GM12864 (cell line): ENCODE measurements around the gene ARID1B.

ENCODE experiments used
- DNase-seq: peaks from one replicate; pipeline ENCODE4 v3.0.0-alpha.2; 2011; ENCODE audit warnings: low read depth
- H3K4me3 ChIP-seq: 2 replicates; pipeline ENCODE4 v1.5.1; 2011; ENCODE audit warnings: mild to moderate bottlenecking, low read depth, low read length, control low read depth
- TF ChIP-seq, protein P1 (sequence below): IDR thresholded peaks from 2 replicates; pipeline ENCODE4 v1.5.1; 2011; ENCODE audit warnings: low read depth, mild to moderate bottlenecking, moderate library complexity, low read length, control low read depth, inconsistent platforms; ENCODE audit errors: missing control alignments

ARID1B gene

GRCh38 chr6:157128235-157128775 is 351.1 kb downstream of the ARID1B start:
- DNase-seq, result no peak
- H3K4me3 ChIP-seq, result no peak overlapping the region
- TF ChIP-seq, protein P1, sequence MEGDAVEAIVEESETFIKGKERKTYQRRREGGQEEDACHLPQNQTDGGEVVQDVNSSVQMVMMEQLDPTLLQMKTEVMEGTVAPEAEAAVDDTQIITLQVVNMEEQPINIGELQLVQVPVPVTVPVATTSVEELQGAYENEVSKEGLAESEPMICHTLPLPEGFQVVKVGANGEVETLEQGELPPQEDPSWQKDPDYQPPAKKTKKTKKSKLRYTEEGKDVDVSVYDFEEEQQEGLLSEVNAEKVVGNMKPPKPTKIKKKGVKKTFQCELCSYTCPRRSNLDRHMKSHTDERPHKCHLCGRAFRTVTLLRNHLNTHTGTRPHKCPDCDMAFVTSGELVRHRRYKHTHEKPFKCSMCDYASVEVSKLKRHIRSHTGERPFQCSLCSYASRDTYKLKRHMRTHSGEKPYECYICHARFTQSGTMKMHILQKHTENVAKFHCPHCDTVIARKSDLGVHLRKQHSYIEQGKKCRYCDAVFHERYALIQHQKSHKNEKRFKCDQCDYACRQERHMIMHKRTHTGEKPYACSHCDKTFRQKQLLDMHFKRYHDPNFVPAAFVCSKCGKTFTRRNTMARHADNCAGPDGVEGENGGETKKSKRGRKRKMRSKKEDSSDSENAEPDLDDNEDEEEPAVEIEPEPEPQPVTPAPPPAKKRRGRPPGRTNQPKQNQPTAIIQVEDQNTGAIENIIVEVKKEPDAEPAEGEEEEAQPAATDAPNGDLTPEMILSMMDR, result no peak

GRCh38 chr6:157131250-157131649 is 354.1 kb downstream of the ARID1B start:
- H3K4me3 ChIP-seq, result no peak overlapping the region
- TF ChIP-seq, protein P1, result no peak
- DNase-seq, result no peak

DNA sequence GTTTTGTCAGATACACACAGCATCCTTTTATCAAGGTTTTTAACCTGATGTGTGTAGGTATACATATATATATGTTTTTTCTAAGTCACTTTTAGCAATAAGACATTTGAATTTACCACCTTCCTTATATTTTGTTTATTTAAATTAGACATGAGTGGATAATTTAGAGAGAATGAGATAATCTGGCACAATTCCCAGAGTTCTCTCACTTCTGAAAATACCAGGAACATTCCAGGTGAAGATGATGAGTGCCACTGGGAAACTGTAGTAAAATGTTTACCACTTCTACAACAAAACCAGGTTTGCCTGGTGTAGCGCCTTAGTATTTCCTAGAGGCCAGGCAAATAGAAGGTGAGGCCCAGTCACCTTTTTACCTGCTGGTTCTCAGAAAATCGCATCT is 356.7 kb downstream of the ARID1B start:
- H3K4me3 ChIP-seq, result no peak overlapping the region
- no peak for DNase-seq
- TF ChIP-seq, protein P1, result no peak

DNA sequence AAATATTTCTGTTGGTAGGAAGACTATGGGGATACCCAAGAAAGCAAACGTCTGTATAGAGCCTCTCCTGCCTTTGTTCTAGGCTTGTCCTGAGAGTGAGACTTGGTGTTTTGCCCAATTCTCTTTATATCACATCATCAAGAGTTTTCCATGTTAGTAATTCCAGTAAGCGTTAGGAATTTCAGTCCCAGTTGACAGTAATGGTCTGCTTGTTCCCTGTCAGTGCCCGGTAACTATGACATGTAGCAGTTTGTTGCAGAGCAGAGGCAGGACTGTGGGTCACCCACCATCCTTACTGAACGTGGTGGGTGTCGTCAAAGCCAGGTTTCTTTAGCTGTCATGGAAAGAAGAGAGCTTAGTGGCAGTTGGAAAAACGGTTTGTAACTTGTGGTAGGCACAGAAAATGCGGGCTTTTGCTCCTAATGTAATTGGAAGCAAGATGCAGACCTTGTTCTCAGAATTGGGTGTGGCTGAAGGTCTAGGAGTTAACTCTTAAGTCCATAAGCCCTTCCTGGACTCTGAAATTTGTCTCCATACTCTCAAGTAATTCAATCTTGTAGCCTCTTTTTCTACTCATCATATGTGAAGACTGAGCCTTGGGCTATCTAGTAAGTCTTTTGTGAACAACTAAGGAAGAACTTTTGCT is 357.3 kb downstream of the ARID1B start:
- TF ChIP-seq, protein P1, result no peak

GRCh38 chr6:157135691-157136090 is 358.5 kb downstream of the ARID1B start:
- H3K4me3 ChIP-seq, result no peak overlapping the region
- no peak for DNase-seq
- TF ChIP-seq, protein P1, result no peak

More for the DNA sequence above, 357.3 kb downstream of the ARID1B start:
- H3K4me3 ChIP-seq, result no peak overlapping the region
- no peak for DNase-seq

DNA sequence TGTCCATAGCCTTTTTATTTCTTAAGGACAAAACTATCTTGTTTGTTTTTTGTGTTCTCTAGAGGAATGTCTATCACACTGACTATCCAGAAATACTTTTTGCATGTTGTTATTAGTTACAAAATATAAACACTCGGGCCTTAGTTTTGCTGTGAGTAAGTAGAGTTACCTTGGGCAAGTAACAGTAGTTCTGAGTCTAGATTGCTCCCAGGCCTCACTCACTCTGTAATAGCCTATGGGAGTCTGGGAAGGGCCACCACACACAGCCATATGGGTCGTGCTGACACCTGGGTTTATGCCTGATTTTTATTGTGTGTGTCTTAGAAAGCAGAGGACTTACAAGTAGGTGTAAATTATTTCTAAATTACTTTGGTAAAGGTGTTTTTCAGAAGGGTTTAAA is 360.3 kb downstream of the ARID1B start:
- TF ChIP-seq, protein P1, result no peak
- no peak overlapping the region for H3K4me3 ChIP-seq
- DNase-seq, result no peak

DNA sequence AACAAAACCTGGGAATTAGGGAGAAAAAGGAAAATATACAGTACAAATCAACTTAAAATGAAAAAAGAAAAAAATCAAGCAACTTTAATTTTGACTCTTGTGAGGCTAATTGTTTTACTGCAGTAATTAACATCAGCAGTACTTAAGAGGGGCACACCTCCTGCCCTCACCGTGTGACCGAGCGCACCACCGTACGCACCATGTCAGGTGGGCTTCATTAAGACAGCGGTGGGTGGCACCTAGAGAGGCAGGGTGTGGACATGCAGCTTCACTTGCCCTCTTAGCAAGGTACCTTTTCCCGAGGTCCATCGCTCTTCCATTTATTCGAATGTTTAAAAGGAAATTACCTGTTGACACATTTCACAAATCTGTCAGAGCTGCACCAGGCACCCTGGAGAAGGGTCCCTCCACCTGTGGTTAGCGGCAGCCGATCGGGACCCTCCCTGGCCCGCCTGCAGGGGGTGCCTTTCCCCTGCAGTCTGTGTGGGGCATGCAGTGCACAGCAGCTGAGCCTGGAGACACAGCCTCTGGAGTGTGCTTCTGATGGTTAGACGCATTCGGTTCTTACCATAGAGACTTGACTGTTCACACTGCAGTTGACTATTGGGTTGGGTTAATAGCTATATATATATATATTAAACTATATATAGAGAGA is 362.0 kb downstream of the ARID1B start:
- DNase-seq, result no peak
- TF ChIP-seq, protein P1, result no peak

More for the DNA sequence above, 362.0 kb downstream of the ARID1B start:
- no peak overlapping the region for H3K4me3 ChIP-seq
